GM21717 (cell line): ENCODE results near the gene PPP1R37.
"Not testable (repeated sequence)": the region's sequence is repeated elsewhere in the genome, so short reads cannot be mapped to it uniquely, and the experiment has no call there.

ENCODE experiments used
- ATAC-seq: cut with Tn5 transposase; IDR thresholded peaks from one replicate; pipeline ENCODE4 v1.9.1; 2021; ENCODE audit warnings: mild to moderate bottlenecking, moderate library complexity; ENCODE audit not compliant: unreplicated experiment

The PPP1R37 gene

GRCh38 chr19:45094707-45095106, 1.7 kb downstream of the PPP1R37 start:
- no peak for ATAC-seq

GRCh38 chr19:45095496-45096413, 2.8 kb downstream of the PPP1R37 start:
- no peak for ATAC-seq

- ATAC-seq, result no peak
These were observed 3.7 kb downstream of the PPP1R37 start for GRCh38 chr19:45096700-45097099.

- no peak for ATAC-seq
These were observed 4.4 kb downstream of the PPP1R37 start for GRCh38 chr19:45097450-45097775.

- ATAC-seq, result no peak
These were observed 5.0 kb downstream of the PPP1R37 start for GRCh38 chr19:45097776-45098520.

GRCh38 chr19:45098521-45099466, 5.8 kb downstream of the PPP1R37 start:
- ATAC-seq, result no peak

GRCh38 chr19:45099467-45100191, 6.7 kb downstream of the PPP1R37 start:
- no peak for ATAC-seq

- no peak for ATAC-seq
These were observed 7.2 kb downstream of the PPP1R37 start for GRCh38 chr19:45100201-45100600.

- no peak for ATAC-seq
These were observed 7.9 kb downstream of the PPP1R37 start for GRCh38 chr19:45100846-45101252.

- no peak for ATAC-seq
These were observed 8.8 kb downstream of the PPP1R37 start for GRCh38 chr19:45101806-45102205.

GRCh38 chr19:45102481-45102880, 9.5 kb downstream of the PPP1R37 start:
- no peak for ATAC-seq

- ATAC-seq, result no peak
These were observed 10.2 kb downstream of the PPP1R37 start for GRCh38 chr19:45103156-45103507.

GRCh38 chr19:45103508-45104319, 10.7 kb downstream of the PPP1R37 start:
- no peak for ATAC-seq

- no peak for ATAC-seq
These were observed 11.8 kb downstream of the PPP1R37 start for GRCh38 chr19:45104658-45105349.

GRCh38 chr19:45106363-45106762, 13.4 kb downstream of the PPP1R37 start:
- not testable (repeated sequence) for ATAC-seq

- ATAC-seq, result no peak
These were observed 14.7 kb downstream of the PPP1R37 start for GRCh38 chr19:45107621-45108150.

- ATAC-seq, result no peak
These were observed 17.9 kb downstream of the PPP1R37 start for GRCh38 chr19:45110851-45111266.

- ATAC-seq, result no peak
These were observed 19.3 kb downstream of the PPP1R37 start for GRCh38 chr19:45112111-45112827.
